ENCODE results near the gene TOPBP1. TPM values are rescaled to one million over a fixed set of nuclear protein-coding genes. Genes with fewer than 3 reads are reported as not detected.

The TOPBP1 gene
- total and polyA plus RNA-seq, 2 of the 8 experiments (the other 6 are each of a cell fraction or from before 2014, with no cell fraction given) = 19.7 to 35.9 TPM

DNA sequence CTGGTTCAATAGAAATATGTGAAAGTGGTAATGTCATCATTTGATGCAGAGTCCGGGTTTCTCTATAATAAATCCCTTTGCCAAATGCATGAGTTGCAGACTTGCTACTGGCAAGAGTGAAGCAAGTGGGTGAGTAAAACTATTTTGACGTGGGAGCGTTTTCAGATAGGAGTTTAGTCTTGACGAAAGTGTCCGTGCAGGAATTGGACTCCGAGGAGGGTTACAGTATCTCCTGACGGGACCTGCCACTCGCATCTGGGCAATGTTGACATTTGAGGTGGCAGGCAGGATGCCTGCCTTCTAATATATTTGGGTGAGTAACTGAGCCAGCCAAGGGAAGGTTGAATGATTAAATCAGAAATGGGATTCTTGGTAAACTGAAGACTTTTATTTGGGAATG, 72.2 kb downstream of the TOPBP1 start:
- no peak overlapping the region for H2BK15ac ChIP-seq (ENCODE audit: low read length)
- no peaks in the 10 kb centered on the region for H3K79me1 ChIP-seq (ENCODE audit: low read depth, low read length)
- no peak overlapping the region for H2BK12ac ChIP-seq (ENCODE audit: low read depth, low read length)
- no peak overlapping the region for H3K4ac ChIP-seq (replicated peaks; ENCODE audit: insufficient read length, low read depth, low read length)
- no peak overlapping the region for H3K18ac ChIP-seq (ENCODE audit: extremely low read depth, low read length)
- no peaks in the 10 kb centered on the region for H3K9me3 ChIP-seq (ENCODE audit: insufficient read depth in 2 of 2, low read depth in 1 of 2, low read length in 1 of 2)
- H4K5ac ChIP-seq (ENCODE audit: insufficient read length, low read depth, low read length) = no peak overlapping the region
- no peaks in the 10 kb centered on the region for H3K79me2 ChIP-seq (ENCODE audit: control insufficient read depth in 1 of 2, insufficient read depth in 2 of 2, low read length in 2 of 2)
- no peak overlapping the region for H3K14ac ChIP-seq (ENCODE audit: insufficient read length)
- H2AFZ ChIP-seq (ENCODE audit: low read length) = no peak overlapping the region
- FAIRE-seq (no peak), DNase-seq (ENCODE audit: low read depth in 1 of 2, low spot score in 2 of 2) (no peak)
- no peaks in the 10 kb centered on the region for H3K23me2 ChIP-seq (ENCODE audit: low read depth, low read length)
- H3K27ac ChIP-seq (ENCODE audit: low read depth, low read length) = no peak overlapping the region
- H2AK5ac ChIP-seq (ENCODE audit: low read depth, low read length) = no peak overlapping the region
- H3K56ac ChIP-seq (replicated peaks; ENCODE audit: insufficient read length, low read depth, low read length) = no peak overlapping the region
- H4K20me1 ChIP-seq (replicated peaks in 1 of 2; ENCODE audit: control insufficient read depth in 1 of 2, insufficient read depth in 2 of 2, low read length in 2 of 2) = peaks cover 3 to 10% of the 10 kb centered on the region in 2 experiments
- ChIA-PET CTCF (ENCODE audit: partially characterized antibody) (no interaction called here), POLR2A (ENCODE audit: partially characterized antibody) (no interaction called here)
- no peak overlapping the region for H4K8ac ChIP-seq (ENCODE audit: extremely low read depth, insufficient read depth, low read length)
- no peak overlapping the region for H3K23ac ChIP-seq (ENCODE audit: insufficient read length)
- no peak overlapping the region for H3K4me3 ChIP-seq (ENCODE audit: extremely low read depth in 1 of 4, insufficient read depth in 2 of 4, low read depth in 3 of 4, low read length in 4 of 4)
- no peak overlapping the region for H4K91ac ChIP-seq (replicated peaks; ENCODE audit: insufficient read length, low read length)
- H3K9ac ChIP-seq (replicated peaks in 1 of 4; ENCODE audit: extremely low read depth in 1 of 4, low read depth in 3 of 4, low read length in 3 of 4) = no peak overlapping the region
- H2BK5ac ChIP-seq (ENCODE audit: low read depth, low read length) = no peak overlapping the region
- H3K36me3 ChIP-seq (ENCODE audit: control insufficient read depth in 2 of 4, insufficient read depth in 4 of 4, low read length in 3 of 4) = peaks cover 19 to 53% (median 42%) of the 10 kb centered on the region in 4 experiments
- no peak overlapping the region for H2BK120ac ChIP-seq (replicated peaks; ENCODE audit: low read depth, low read length)
- H3K4me2 ChIP-seq (ENCODE audit: insufficient read depth in 1 of 2, low read depth in 2 of 2, low read length in 2 of 2) = no peak overlapping the region
- no peaks in the 10 kb centered on the region for H3K4me1 ChIP-seq (replicated peaks in 1 of 4; ENCODE audit: control insufficient read depth in 3 of 4, insufficient read depth in 4 of 4, low read length in 3 of 4)
- 98% methylated on average over 8 of the region's 8 CpGs; no CpG with 5 or more reads in 1 of the 2 experiments for WGBS, 2 experiments (ENCODE audit: extremely low coverage in 1 of 2, insufficient coverage in 1 of 2, insufficient read length in 1 of 2, insufficient replicate concordance in 2 of 2, low coverage in 1 of 2, low lambda C conversion rate in 2 of 2, missing lambda C conversion rate in 1 of 2)
- no peak overlapping the region for H2BK20ac ChIP-seq (ENCODE audit: low read length)
- H3K27me3 ChIP-seq (replicated peaks in 1 of 4; ENCODE audit: control insufficient read depth in 3 of 4, extremely low read depth in 1 of 4, insufficient read depth in 3 of 4, low read length in 3 of 4) = no peaks in the 10 kb centered on the region
- TF ChIP-seq TAF7 (optimal IDR thresholded peaks at IDR 0.05; ENCODE audit: borderline replicate concordance, low read depth, low read length) = no peak
- TF ChIP-seq KDM1A (IDR thresholded peaks at IDR 0.05; ENCODE audit: borderline replicate concordance, low read length) = no peak
- TF ChIP-seq RFX5 (IDR thresholded peaks at IDR 0.05; ENCODE audit: borderline replicate concordance, low read depth, low read length) = no peak
- TF ChIP-seq CBX8 (IDR thresholded peaks at IDR 0.05; ENCODE audit: borderline replicate concordance, low read depth, low read length) = no peak
- TF ChIP-seq POU5F1 (IDR thresholded peaks at IDR 0.05; ENCODE audit: low read depth, low read length) = no peak
- TF ChIP-seq SP4 (IDR thresholded peaks at IDR 0.05; ENCODE audit: low read length) = no peak
- no peak for TF ChIP-seq JUN (IDR thresholded peaks at IDR 0.05; ENCODE audit: low read depth, low read length)
- TF ChIP-seq CTBP2 (IDR thresholded peaks at IDR 0.05; ENCODE audit: borderline replicate concordance, insufficient read depth, insufficient read length, low read length) = no peak
- no peak for TF ChIP-seq RXRA (IDR thresholded peaks at IDR 0.05; ENCODE audit: insufficient read depth, low read depth, low read length)
- no peak for TF ChIP-seq SRF (IDR thresholded peaks at IDR 0.05; ENCODE audit: low read depth, low read length)
- no peak for TF ChIP-seq RBBP5 (IDR thresholded peaks at IDR 0.05; ENCODE audit: borderline replicate concordance, low read depth, low read length)
- no peak for TF ChIP-seq FOSL1 (IDR thresholded peaks at IDR 0.05; ENCODE audit: insufficient read depth, low read depth, low read length)
- no peak for TF ChIP-seq TBP (IDR thresholded peaks at IDR 0.05; ENCODE audit: low read depth, low read length)
- no peak for TF ChIP-seq ASH2L (IDR thresholded peaks at IDR 0.05; ENCODE audit: low read length)

All from H1 (cell line).